Measurements from ENCODE around the gene DNM1. TPM values are rescaled to one million over a fixed set of nuclear protein-coding genes. Genes with fewer than 3 reads are reported as not detected.

The DNM1 gene
- total RNA-seq, 1 donor from 2014 or later = 30.1 TPM

DNA sequence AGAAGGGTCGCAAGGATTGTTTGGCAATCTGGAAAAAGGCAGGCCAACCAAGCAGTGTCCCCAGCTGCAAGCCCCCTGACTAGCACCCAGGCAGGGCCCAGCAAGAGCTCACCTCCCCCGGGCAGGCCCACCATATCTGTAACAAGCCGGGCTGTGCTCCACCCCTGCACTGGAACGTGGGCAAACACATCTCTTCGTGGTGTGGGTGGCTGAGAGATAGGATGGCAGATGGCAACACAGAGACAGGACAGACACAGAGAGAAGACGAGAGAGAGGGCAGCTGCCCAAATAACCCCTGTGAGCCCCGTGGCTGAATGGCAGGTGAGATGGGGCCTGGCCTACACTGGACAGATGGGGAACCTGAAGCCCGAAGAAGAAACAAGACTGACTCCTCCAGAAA lies 33.7 kb upstream of the DNM1 start:
- Histone ChIP-seq H3K79me2 (ENCODE audit: low read depth) (no peaks in the 10 kb centered on the region), H3F3A (ENCODE audit: low read depth) (no peaks in the 10 kb centered on the region), H3K9me3 (ENCODE audit: low read depth) (no peaks in the 10 kb centered on the region), H3K36me3 (no peaks in the 10 kb centered on the region), H3K27ac (no peak overlapping the region), H2AFZ (replicated peaks) (no peak overlapping the region), H4K20me1 (ENCODE audit: low read depth) (no peaks in the 10 kb centered on the region), H3K4me2 (no peak overlapping the region), H3K27me3 (no peaks in the 10 kb centered on the region), H3K4me3 (no peak overlapping the region), H3K4me1 (no peaks in the 10 kb centered on the region), H3K9ac (no peak overlapping the region)
- H3K27me3 Mint-ChIP-seq (ENCODE audit: insufficient read depth, low read depth) = peaks cover 2% of the 10 kb centered on the region
- no peaks in the 10 kb centered on the region for H3K9me3 Mint-ChIP-seq
- peaks cover 26% of the 10 kb centered on the region for H3K36me3 Mint-ChIP-seq
- no peaks in the 10 kb centered on the region for H3K4me1 Mint-ChIP-seq
- TF ChIP-seq, protein P1, sequence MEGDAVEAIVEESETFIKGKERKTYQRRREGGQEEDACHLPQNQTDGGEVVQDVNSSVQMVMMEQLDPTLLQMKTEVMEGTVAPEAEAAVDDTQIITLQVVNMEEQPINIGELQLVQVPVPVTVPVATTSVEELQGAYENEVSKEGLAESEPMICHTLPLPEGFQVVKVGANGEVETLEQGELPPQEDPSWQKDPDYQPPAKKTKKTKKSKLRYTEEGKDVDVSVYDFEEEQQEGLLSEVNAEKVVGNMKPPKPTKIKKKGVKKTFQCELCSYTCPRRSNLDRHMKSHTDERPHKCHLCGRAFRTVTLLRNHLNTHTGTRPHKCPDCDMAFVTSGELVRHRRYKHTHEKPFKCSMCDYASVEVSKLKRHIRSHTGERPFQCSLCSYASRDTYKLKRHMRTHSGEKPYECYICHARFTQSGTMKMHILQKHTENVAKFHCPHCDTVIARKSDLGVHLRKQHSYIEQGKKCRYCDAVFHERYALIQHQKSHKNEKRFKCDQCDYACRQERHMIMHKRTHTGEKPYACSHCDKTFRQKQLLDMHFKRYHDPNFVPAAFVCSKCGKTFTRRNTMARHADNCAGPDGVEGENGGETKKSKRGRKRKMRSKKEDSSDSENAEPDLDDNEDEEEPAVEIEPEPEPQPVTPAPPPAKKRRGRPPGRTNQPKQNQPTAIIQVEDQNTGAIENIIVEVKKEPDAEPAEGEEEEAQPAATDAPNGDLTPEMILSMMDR (IDR thresholded peaks at IDR 0.05) = no peak
- TF ChIP-seq EZH2 (IDR thresholded peaks at IDR 0.05) = no peak
- no peak for TF ChIP-seq EZH2phosphoT487 (IDR thresholded peaks at IDR 0.05)
- H3K4me3 Mint-ChIP-seq = no peak overlapping the region
- H3K27ac Mint-ChIP-seq = no peak overlapping the region
- no peak for DNase-seq (ENCODE audit: low spot score)

GRCh38 chr9:128169925-128170324 lies 33.3 kb upstream of the DNM1 start:
- Mint-ChIP-seq H3K27me3 (ENCODE audit: insufficient read depth, low read depth) (peaks cover 2% of the 10 kb centered on the region), H3K36me3 (peaks cover 28% of the 10 kb centered on the region), H3K4me3 (no peak overlapping the region), H3K9me3 (no peaks in the 10 kb centered on the region), H3K4me1 (no peaks in the 10 kb centered on the region), H3K27ac (no peak overlapping the region)
- TF ChIP-seq EZH2phosphoT487 (IDR thresholded peaks at IDR 0.05) = no peak
- Histone ChIP-seq H3K9ac (no peak overlapping the region), H3K9me3 (ENCODE audit: low read depth) (no peaks in the 10 kb centered on the region), H3K4me2 (no peak overlapping the region), H3K4me1 (no peaks in the 10 kb centered on the region), H4K20me1 (ENCODE audit: low read depth) (no peaks in the 10 kb centered on the region), H3K4me3 (no peak overlapping the region), H3K27me3 (no peaks in the 10 kb centered on the region), H3F3A (ENCODE audit: low read depth) (no peaks in the 10 kb centered on the region), H2AFZ (replicated peaks) (no peak overlapping the region), H3K79me2 (ENCODE audit: low read depth) (no peaks in the 10 kb centered on the region), H3K36me3 (no peaks in the 10 kb centered on the region), H3K27ac (no peak overlapping the region)
- no peak for DNase-seq (ENCODE audit: low spot score)

GRCh38 chr9:128174062-128174461 lies 29.1 kb upstream of the DNM1 start:
- peaks cover 32% of the 10 kb centered on the region for H3K36me3 Mint-ChIP-seq
- H3K27ac ChIP-seq = no peak overlapping the region
- H3K27me3 Mint-ChIP-seq (ENCODE audit: insufficient read depth, low read depth) = peaks cover 2% of the 10 kb centered on the region

GRCh38 chr9:128175102-128175563 lies 28.0 kb upstream of the DNM1 start:
- no peaks in the 10 kb centered on the region for H3K27me3 ChIP-seq
- H3K36me3 Mint-ChIP-seq = peaks cover 38% of the 10 kb centered on the region
- no peaks in the 10 kb centered on the region for H3K4me1 Mint-ChIP-seq
- H3K9me3 ChIP-seq (ENCODE audit: low read depth) = no peaks in the 10 kb centered on the region
- H3K4me2 ChIP-seq = no peak overlapping the region
- no peak overlapping the region for H3K27ac Mint-ChIP-seq
- no peaks in the 10 kb centered on the region for H3K27me3 Mint-ChIP-seq (ENCODE audit: insufficient read depth, low read depth)
- H3K4me3 ChIP-seq = no peak overlapping the region
- no peak overlapping the region for H3K27ac ChIP-seq
- H3K9me3 Mint-ChIP-seq = no peaks in the 10 kb centered on the region
- H4K20me1 ChIP-seq (ENCODE audit: low read depth) = no peaks in the 10 kb centered on the region
- no peak overlapping the region for H3K4me3 Mint-ChIP-seq
- H2AFZ ChIP-seq (replicated peaks) = no peak overlapping the region
- no peaks in the 10 kb centered on the region for H3F3A ChIP-seq (ENCODE audit: low read depth)
- H3K4me1 ChIP-seq = no peaks in the 10 kb centered on the region
- DNase-seq (ENCODE audit: low spot score) = no peak
- H3K9ac ChIP-seq = no peak overlapping the region
- H3K79me2 ChIP-seq (ENCODE audit: low read depth) = no peaks in the 10 kb centered on the region
- TF ChIP-seq EZH2phosphoT487 (IDR thresholded peaks at IDR 0.05) = no peak
- TF ChIP-seq EZH2 (IDR thresholded peaks at IDR 0.05) = no peak
- TF ChIP-seq, protein P1 (IDR thresholded peaks at IDR 0.05) = no peak
- peaks cover 4% of the 10 kb centered on the region for H3K36me3 ChIP-seq

More at GRCh38 chr9:128174062-128174461, 29.1 kb upstream of the DNM1 start:
- no peak overlapping the region for H3K27ac Mint-ChIP-seq
- TF ChIP-seq, protein P1 (IDR thresholded peaks at IDR 0.05) = no peak
- no peak for TF ChIP-seq EZH2 (IDR thresholded peaks at IDR 0.05)
- no peak for TF ChIP-seq EZH2phosphoT487 (IDR thresholded peaks at IDR 0.05)
- Histone ChIP-seq H3K9me3 (ENCODE audit: low read depth) (no peaks in the 10 kb centered on the region), H3K4me2 (no peak overlapping the region), H3F3A (ENCODE audit: low read depth) (no peaks in the 10 kb centered on the region), H3K36me3 (no peaks in the 10 kb centered on the region), H3K27me3 (no peaks in the 10 kb centered on the region), H2AFZ (replicated peaks) (no peak overlapping the region), H3K4me3 (no peak overlapping the region), H4K20me1 (ENCODE audit: low read depth) (no peaks in the 10 kb centered on the region), H3K4me1 (no peaks in the 10 kb centered on the region), H3K9ac (no peak overlapping the region), H3K79me2 (ENCODE audit: low read depth) (no peaks in the 10 kb centered on the region)
- H3K4me3 Mint-ChIP-seq = no peak overlapping the region
- no peak for DNase-seq (ENCODE audit: low spot score)
- no peaks in the 10 kb centered on the region for H3K9me3 Mint-ChIP-seq
- no peaks in the 10 kb centered on the region for H3K4me1 Mint-ChIP-seq

Data from neural progenitor cell (in vitro differentiated cells).